ENCODE measurements around the gene SLC6A5. TPM values are rescaled to one million over a fixed set of nuclear protein-coding genes. Genes with fewer than 3 reads are reported as not detected.

SLC6A5 gene
- total RNA-seq (2021) = not detected in 2 replicates
- long read RNA-seq = 0 reads

GRCh38 chr11:20599221-20600019, at the start of gene SLC6A5:
Gene SLC6A5 (plus strand): TSS chr11:20599608. CDS start chr11:20599673, 65 bp downstream.
- peak within 1 kb of the TSS; percentile 74 for H3K4me2 ChIP-seq (ENCODE audit: insufficient read depth, insufficient read length, low read length)
- WGBS (ENCODE audit: extremely low coverage, insufficient read length, low lambda C conversion rate) = no CpG with 5 or more reads among the region's 25 CpGs
- DNase-seq = peak; percentile 90

More at GRCh38 chr11:20599221-20600019, at the start of gene SLC6A5:
- Histone ChIP-seq H2BK120ac (ENCODE audit: low read depth, low read length, poor library complexity, severe bottlenecking) (no peak within 1 kb of the TSS), H4K8ac (replicated peaks; ENCODE audit: insufficient read length, low read depth, low read length) (no peak within 1 kb of the TSS), H3T11ph (ENCODE audit: low read length) (no peak within 1 kb of the TSS), H2BK5ac (ENCODE audit: insufficient read length, low read length) (no peak within 1 kb of the TSS), H3K23me2 (ENCODE audit: insufficient read length, low read depth, low read length, poor library complexity, severe bottlenecking) (no peaks in the 10 kb centered on the region), H3K27ac (ENCODE audit: insufficient read length, low read depth, low read length) (no peak within 1 kb of the TSS), H3K9me3 (ENCODE audit: control insufficient read depth, low read depth, low read length) (no peaks in the 10 kb centered on the region), H3K27me3 (ENCODE audit: insufficient read depth, low read length) (peaks cover 77% of the 10 kb centered on the region), H4K91ac (ENCODE audit: insufficient read length, low read depth, low read length) (no peak within 1 kb of the TSS), H3K9ac (ENCODE audit: extremely low read depth, insufficient read length, low read length) (no peak within 1 kb of the TSS), H3K79me2 (ENCODE audit: insufficient read depth, low read length) (no peaks in the 10 kb centered on the region), H3K23ac (ENCODE audit: insufficient read length, low read depth, low read length) (no peak within 1 kb of the TSS), H2BK12ac (ENCODE audit: insufficient read length, low read depth, low read length) (no peak within 1 kb of the TSS), H3K4ac (ENCODE audit: low read depth, low read length) (no peak within 1 kb of the TSS), H2BK15ac (ENCODE audit: low read depth, low read length) (no peak within 1 kb of the TSS), H2AFZ (ENCODE audit: low read length) (no peak within 1 kb of the TSS), H3K56ac (ENCODE audit: insufficient read length, low read depth, low read length) (no peak within 1 kb of the TSS), H2AK5ac (ENCODE audit: insufficient read length, low read length) (no peak within 1 kb of the TSS), H3K14ac (ENCODE audit: insufficient read depth, low read length) (no peak within 1 kb of the TSS), H4K5ac (ENCODE audit: insufficient read length, low read depth, low read length) (no peak within 1 kb of the TSS), H3K79me1 (ENCODE audit: insufficient read depth, low read depth, low read length, poor library complexity, severe bottlenecking) (no peaks in the 10 kb centered on the region), H3K4me1 (ENCODE audit: insufficient read depth, low read length) (no peaks in the 10 kb centered on the region), H4K20me1 (ENCODE audit: control insufficient read depth, insufficient read depth, insufficient read length) (no peaks in the 10 kb centered on the region), H2BK20ac (ENCODE audit: low read depth, low read length, poor library complexity, severe bottlenecking) (no peak within 1 kb of the TSS), H3K18ac (ENCODE audit: insufficient read length, low read depth, low read length) (no peak within 1 kb of the TSS)
- no peak for TF ChIP-seq CTCF (conservative IDR thresholded peaks at IDR 0.05)
- Mint-ChIP-seq H3K27me3 (ENCODE audit: low read depth) (peaks cover 100% of the 10 kb centered on the region), H3K36me3 (ENCODE audit: insufficient read depth in 1 of 3, low read depth in 3 of 3) (no peaks in the 10 kb centered on the region; a peak in 1 of 7 replicates), H3K9me3 (peaks cover 0 to 13% of the 10 kb centered on the region in 2 experiments; a peak in 2 of 5 replicates), H3K4me3 (peak within 1 kb of the TSS in 1 of 2 experiments; percentile 16; a peak in 2 of 5 replicates), H3K27ac (no peak within 1 kb of the TSS), H3K4me1 (peaks cover 10 to 40% of the 10 kb centered on the region in 2 experiments)

Data from H9 (cell line).